GM18907 (cell line): ENCODE data around the gene LPAR1.
"Not testable (repeated sequence)": the region's sequence is repeated elsewhere in the genome, so short reads cannot be mapped to it uniquely, and the experiment has no call there.

Experiments
- ATAC-seq: cut with Tn5 transposase; IDR thresholded peaks from one replicate; pipeline ENCODE4 v1.9.1; 2021; ENCODE audit warnings: mild to moderate bottlenecking, moderate library complexity; ENCODE audit not compliant: unreplicated experiment

The LPAR1 gene

GRCh38 chr9:110880189-110880588, 158.1 kb downstream of the LPAR1 start:
- ATAC-seq, result no peak

GRCh38 chr9:110877374-110877773, 160.9 kb downstream of the LPAR1 start:
- no peak for ATAC-seq

- ATAC-seq, result no peak
Observed at GRCh38 chr9:110876929-110877328, 161.3 kb downstream of the LPAR1 start.

GRCh38 chr9:110874963-110875674, 163.2 kb downstream of the LPAR1 start:
- peak; percentile 86 for ATAC-seq

- ATAC-seq, result no peak
Observed at GRCh38 chr9:110872920-110873319, 165.3 kb downstream of the LPAR1 start.

GRCh38 chr9:110871736-110872135, 166.5 kb downstream of the LPAR1 start:
- no peak for ATAC-seq

GRCh38 chr9:110869931-110870330, 168.3 kb downstream of the LPAR1 start:
- no peak for ATAC-seq

- no peak for ATAC-seq
Observed at GRCh38 chr9:110864011-110864410, 174.3 kb downstream of the LPAR1 start.

- ATAC-seq, result not testable (repeated sequence)
Observed at GRCh38 chr9:110861370-110862110, 176.7 kb downstream of the LPAR1 start.

GRCh38 chr9:110856772-110857171, 181.5 kb downstream of the LPAR1 start:
- no peak for ATAC-seq

GRCh38 chr9:110850401-110851135, 187.7 kb downstream of the LPAR1 start:
- no peak for ATAC-seq

- ATAC-seq, result no peak
Observed at GRCh38 chr9:110847671-110848070, 190.6 kb downstream of the LPAR1 start.

GRCh38 chr9:110846215-110846614, 192.1 kb downstream of the LPAR1 start:
- ATAC-seq, result no peak

- no peak for ATAC-seq
Observed at GRCh38 chr9:110844121-110844520, 194.1 kb downstream of the LPAR1 start.

- ATAC-seq, result no peak
Observed at GRCh38 chr9:110842986-110843385, 195.3 kb downstream of the LPAR1 start.

GRCh38 chr9:110842169-110842568, 196.1 kb downstream of the LPAR1 start:
- ATAC-seq, result no peak

GRCh38 chr9:110837401-110838005, 200.8 kb downstream of the LPAR1 start:
- ATAC-seq, result peak; percentile 87

- no peak for ATAC-seq
Observed at GRCh38 chr9:110835859-110836271, 202.4 kb downstream of the LPAR1 start.

GRCh38 chr9:110835404-110835803, 202.9 kb downstream of the LPAR1 start:
- no peak for ATAC-seq

GRCh38 chr9:110832926-110833325, 205.3 kb downstream of the LPAR1 start:
- ATAC-seq, result no peak

- no peak for ATAC-seq
Observed at GRCh38 chr9:110830495-110830894, 207.8 kb downstream of the LPAR1 start.
